Measurements from ENCODE around the gene LPAR3. TPM values are rescaled to one million over a fixed set of nuclear protein-coding genes. Genes with fewer than 3 reads are reported as not detected.

The LPAR3 gene
- polyA plus RNA-seq, 2 of the 4 experiments (the other 2 are of a cell fraction) = 0.01 to 0.08 TPM

DNA sequence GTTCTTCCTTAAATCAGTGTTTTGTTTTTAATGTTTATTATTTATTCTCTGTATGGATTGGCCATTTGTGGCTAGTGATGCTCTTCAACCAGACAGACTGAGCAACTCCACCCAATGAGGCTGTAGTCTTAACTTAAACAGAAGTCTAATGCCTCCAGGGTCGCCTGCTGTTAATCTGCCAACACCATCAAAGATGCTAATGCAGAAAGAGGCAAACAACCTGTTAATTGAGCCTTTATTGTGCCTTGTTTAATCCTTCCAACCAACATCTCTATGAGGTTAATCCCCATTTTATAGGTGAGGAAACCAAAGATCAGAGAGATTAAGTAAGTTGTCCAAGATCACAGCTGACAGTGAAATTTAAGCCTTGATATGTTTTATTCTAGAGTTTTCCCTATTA, 123.4 kb downstream of the LPAR3 start:
- FAIRE-seq (no peak), DNase-seq (ENCODE audit: low read depth in 1 of 2, low spot score in 1 of 2) (no peak), ATAC-seq (no peak)
- 0% methylated on average over 1 of the region's 1 CpG for WGBS (ENCODE audit: missing lambda C conversion rate)
- ChIA-PET CTCF (no interaction called here), POLR2A (no interaction called here)
- Histone ChIP-seq H3K9me3 (no peaks in the 10 kb centered on the region), H3K4me1 (no peaks in the 10 kb centered on the region), H3K4me3 (no peak overlapping the region), H3K27ac (no peak overlapping the region), H3K4me2 (no peak overlapping the region)
- TF ChIP-seq FOSL2 (IDR thresholded peaks at IDR 0.05) = no peak
- TF ChIP-seq FOSL2 (CRISPR knock-in tag; IDR thresholded peaks at IDR 0.05) = no peak
- no peak for TF ChIP-seq BHLHE40 (IDR thresholded peaks at IDR 0.05; ENCODE audit: low read depth, low read length)
- TF ChIP-seq MAFK (IDR thresholded peaks at IDR 0.05; ENCODE audit: partially characterized antibody) = no peak
- no peak for TF ChIP-seq NPAS2 (CRISPR knock-in tag; IDR thresholded peaks at IDR 0.05; ENCODE audit: borderline replicate concordance)
- no peak for TF ChIP-seq ATOH8 (CRISPR knock-in tag; IDR thresholded peaks at IDR 0.05; ENCODE audit: low read depth)
- TF ChIP-seq MYC (IDR thresholded peaks at IDR 0.05; ENCODE audit: borderline replicate concordance, low read length) = no peak
- no peak for TF ChIP-seq POLR2A (IDR thresholded peaks at IDR 0.05; ENCODE audit: low read length)
- TF ChIP-seq PHF8 (IDR thresholded peaks at IDR 0.05; ENCODE audit: borderline replicate concordance, low read depth) = no peak
- no peak for TF ChIP-seq KDM1A (IDR thresholded peaks at IDR 0.05; ENCODE audit: low read depth)
- no peak for TF ChIP-seq TP53 (CRISPR knock-in tag; IDR thresholded peaks at IDR 0.05)
- TF ChIP-seq JUNB (IDR thresholded peaks at IDR 0.05) = no peak
- TF ChIP-seq HMGXB4 (CRISPR knock-in tag; IDR thresholded peaks at IDR 0.05; ENCODE audit: borderline replicate concordance) = no peak
- no peak for TF ChIP-seq FOXS1 (CRISPR knock-in tag; IDR thresholded peaks at IDR 0.05)
- no peak for TF ChIP-seq E2F6 (IDR thresholded peaks at IDR 0.05; ENCODE audit: borderline replicate concordance, low read depth)
- TF ChIP-seq EHF (CRISPR knock-in tag; IDR thresholded peaks at IDR 0.05) = no peak

GRCh38 chr1:84768634-84769033, 124.4 kb downstream of the LPAR3 start:
- Histone ChIP-seq H3K4me1 (no peaks in the 10 kb centered on the region), H3K4me2 (no peak overlapping the region), H3K4me3 (no peak overlapping the region), H3K9me3 (no peaks in the 10 kb centered on the region), H3K27ac (no peak overlapping the region)
- DNase-seq (ENCODE audit: low read depth in 1 of 2, low spot score in 1 of 2) = no peak
- TF ChIP-seq NR3C1 (IDR thresholded peaks at IDR 0.05) = no peak
- TF ChIP-seq JUN (IDR thresholded peaks at IDR 0.05) = no peak
- no peak for TF ChIP-seq EP300 (IDR thresholded peaks at IDR 0.05)
- no peak for TF ChIP-seq CBX8 (IDR thresholded peaks at IDR 0.05)
- TF ChIP-seq TFCP2L1 (CRISPR knock-in tag; IDR thresholded peaks at IDR 0.05) = no peak
- no peak for TF ChIP-seq ELK1 (IDR thresholded peaks at IDR 0.05; ENCODE audit: low read depth, low read length)
- TF ChIP-seq KDM5A (IDR thresholded peaks at IDR 0.05) = no peak
- TF ChIP-seq, protein P1, sequence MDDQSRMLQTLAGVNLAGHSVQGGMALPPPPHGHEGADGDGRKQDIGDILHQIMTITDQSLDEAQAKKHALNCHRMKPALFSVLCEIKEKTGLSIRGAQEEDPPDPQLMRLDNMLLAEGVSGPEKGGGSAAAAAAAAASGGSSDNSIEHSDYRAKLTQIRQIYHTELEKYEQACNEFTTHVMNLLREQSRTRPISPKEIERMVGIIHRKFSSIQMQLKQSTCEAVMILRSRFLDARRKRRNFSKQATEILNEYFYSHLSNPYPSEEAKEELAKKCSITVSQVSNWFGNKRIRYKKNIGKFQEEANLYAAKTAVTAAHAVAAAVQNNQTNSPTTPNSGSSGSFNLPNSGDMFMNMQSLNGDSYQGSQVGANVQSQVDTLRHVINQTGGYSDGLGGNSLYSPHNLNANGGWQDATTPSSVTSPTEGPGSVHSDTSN (IDR thresholded peaks at IDR 0.05) = no peak
- TF ChIP-seq HOXB13 (CRISPR knock-in tag; IDR thresholded peaks at IDR 0.05; ENCODE audit: low read depth) = no peak
- TF ChIP-seq RFX5 (IDR thresholded peaks at IDR 0.05) = no peak
- TF ChIP-seq HMGXB4 (CRISPR knock-in tag; IDR thresholded peaks at IDR 0.05; ENCODE audit: borderline replicate concordance) = no peak
- TF ChIP-seq MAZ (IDR thresholded peaks at IDR 0.05; ENCODE audit: borderline replicate concordance, low read depth, low read length) = no peak
- ATAC-seq = no peak
- no peak for FAIRE-seq
- ChIA-PET CTCF (no interaction called here), POLR2A (no interaction called here)
